ENCODE data around the gene DRGX.

DRGX gene

DNA sequence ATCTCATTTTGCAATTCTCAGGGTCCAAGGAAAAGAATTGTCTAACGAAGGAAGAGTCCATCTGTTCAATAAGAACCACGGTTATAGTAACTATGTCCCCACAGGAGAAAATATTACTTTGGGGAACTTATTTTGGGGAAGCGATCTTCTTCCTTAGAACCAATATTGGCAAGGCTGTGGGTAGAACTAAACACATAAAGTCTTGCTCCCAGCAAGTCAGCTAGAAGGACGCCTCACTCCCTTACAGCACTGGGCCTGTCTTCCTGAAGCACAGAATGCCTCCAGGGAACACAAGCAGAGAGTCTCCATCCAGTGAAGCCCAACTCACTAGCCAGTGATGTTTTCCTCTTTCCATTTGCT, 66.8 kb downstream of the DRGX start:
- H3K4me3 ChIP-seq (replicated peaks; ENCODE audit: low read depth, low read length), result no peak overlapping the region
- TF ChIP-seq, protein P1, sequence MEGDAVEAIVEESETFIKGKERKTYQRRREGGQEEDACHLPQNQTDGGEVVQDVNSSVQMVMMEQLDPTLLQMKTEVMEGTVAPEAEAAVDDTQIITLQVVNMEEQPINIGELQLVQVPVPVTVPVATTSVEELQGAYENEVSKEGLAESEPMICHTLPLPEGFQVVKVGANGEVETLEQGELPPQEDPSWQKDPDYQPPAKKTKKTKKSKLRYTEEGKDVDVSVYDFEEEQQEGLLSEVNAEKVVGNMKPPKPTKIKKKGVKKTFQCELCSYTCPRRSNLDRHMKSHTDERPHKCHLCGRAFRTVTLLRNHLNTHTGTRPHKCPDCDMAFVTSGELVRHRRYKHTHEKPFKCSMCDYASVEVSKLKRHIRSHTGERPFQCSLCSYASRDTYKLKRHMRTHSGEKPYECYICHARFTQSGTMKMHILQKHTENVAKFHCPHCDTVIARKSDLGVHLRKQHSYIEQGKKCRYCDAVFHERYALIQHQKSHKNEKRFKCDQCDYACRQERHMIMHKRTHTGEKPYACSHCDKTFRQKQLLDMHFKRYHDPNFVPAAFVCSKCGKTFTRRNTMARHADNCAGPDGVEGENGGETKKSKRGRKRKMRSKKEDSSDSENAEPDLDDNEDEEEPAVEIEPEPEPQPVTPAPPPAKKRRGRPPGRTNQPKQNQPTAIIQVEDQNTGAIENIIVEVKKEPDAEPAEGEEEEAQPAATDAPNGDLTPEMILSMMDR (IDR thresholded peaks at IDR 0.05; ENCODE audit: low read length, missing control alignments), result no peak
- no peak for DNase-seq (ENCODE audit: low read depth)

DNA sequence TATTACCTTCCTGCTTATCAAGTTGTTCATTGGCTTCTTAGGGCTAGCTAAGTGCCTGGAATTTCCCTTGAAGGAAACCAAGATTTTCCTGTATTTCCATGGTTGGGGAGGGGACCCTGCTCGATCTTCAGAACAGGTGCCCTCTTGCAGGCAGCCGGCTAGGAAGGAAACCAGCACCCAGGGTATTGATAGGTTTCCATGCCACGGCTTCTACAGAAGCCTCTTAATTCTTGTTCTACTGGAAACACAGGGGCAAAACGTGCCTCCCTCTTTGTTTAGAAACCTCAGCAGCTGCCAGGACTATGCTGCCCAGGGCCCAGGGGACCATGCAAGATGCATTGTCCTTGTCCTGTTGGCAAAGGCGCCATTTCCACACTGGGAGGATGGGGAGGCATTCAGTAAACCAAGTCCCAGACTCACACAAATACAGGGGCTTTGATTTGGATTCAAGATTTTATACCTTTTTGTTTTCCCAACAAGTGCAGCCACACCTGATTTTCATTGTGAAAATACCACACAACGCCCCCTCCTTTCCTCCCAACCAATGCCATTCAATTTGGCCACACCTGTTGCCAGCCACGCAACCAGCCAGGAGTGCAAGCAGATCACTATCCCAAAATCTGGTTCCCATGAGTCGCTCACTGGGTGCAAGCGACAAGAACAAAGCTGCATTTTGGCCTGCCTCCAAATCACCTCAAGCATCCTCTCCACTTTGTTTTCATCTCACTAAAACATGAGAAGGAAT, 67.3 kb downstream of the DRGX start:
- TF ChIP-seq, protein P1 (IDR thresholded peaks at IDR 0.05; ENCODE audit: low read length, missing control alignments), result no peak
- no peak for DNase-seq (ENCODE audit: low read depth)
- H3K4me3 ChIP-seq (replicated peaks; ENCODE audit: low read depth, low read length), result no peak overlapping the region

DNA sequence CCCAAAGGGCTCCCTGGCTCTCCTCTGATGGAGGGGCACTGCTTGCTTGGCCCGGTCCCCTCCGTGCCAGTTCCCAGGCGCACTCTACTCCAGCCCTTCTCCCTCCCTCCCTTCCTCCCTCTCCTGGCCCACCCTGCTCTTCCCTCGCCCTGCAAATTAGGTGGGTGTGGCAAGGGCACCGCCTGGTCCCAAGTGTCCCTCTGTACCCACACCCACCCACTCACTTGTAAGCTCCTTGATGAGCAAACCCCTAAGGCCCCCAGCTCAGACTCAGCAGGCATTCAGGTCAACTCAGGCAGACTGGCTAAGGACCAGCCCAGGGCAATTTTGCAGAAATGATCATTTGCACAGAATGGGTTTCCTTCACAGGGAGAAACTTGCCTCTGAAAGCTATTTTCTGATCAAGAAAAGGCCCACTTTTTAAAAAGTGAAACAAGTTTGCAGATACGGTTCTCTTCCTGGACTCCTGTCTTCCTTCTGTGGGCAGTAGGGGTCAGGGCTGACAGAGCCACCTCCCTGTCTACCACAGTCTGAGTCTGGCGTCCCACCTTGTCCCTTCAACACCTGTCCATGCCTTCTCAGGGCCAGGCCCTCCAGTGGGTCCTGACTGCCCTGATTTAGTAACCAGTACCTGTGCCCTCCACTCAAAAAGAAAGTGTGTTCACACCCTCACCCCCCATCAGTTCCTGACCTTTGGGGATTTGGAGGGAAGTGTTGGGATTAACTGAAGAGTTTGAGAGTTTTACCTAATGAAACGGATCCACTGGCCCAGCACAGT, 68.7 kb downstream of the DRGX start:
- no peak overlapping the region for H3K4me3 ChIP-seq (replicated peaks; ENCODE audit: low read depth, low read length)
- TF ChIP-seq, protein P1 (IDR thresholded peaks at IDR 0.05; ENCODE audit: low read length, missing control alignments), result no peak
- DNase-seq (ENCODE audit: low read depth), result no peak

DNA sequence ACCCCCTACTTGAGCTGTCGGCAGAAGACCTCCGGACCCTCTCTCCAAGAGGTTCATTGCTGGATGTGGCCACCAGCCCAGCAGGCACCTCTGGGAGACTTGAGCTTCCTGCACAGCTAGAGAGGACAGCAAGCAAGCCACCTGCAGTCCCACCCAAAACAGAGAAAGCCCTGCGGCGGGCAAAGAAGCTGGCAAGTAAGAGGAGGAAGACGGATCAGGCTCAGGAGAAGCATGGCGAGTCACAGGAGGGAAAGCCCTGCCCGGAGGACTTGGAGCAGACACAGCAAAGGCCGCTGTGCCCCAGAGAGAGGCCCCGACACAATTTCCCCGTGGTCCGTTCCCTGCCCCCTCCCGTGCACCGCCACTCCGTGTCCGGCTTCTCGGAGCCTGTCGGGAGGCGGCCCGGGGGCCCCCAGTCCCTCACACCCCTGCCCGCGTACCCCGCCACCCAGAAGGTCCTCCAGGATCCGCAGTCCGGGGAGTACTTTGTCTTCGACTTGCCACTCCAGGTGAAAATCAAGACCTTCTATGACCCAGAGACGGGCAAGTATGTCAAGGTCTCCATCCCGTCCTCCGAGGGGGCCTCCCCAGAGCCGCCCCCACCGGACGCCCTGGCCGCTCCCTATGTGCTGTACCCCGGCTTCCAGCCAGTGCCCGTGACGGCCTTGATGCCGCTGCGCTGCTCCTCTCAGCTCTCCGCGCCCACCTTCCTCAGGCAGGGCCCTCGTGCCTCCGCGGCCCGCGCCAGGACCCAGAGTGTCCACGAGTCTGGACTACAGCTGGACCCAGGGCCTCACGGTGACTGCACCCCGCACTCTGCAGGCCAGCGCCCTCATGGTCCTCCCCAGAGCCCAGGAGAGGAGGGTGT, 69.7 kb downstream of the DRGX start:
- DNase-seq (ENCODE audit: low read depth), result no peak
- H3K4me3 ChIP-seq (replicated peaks; ENCODE audit: low read depth, low read length), result no peak overlapping the region
- TF ChIP-seq, protein P1 (IDR thresholded peaks at IDR 0.05; ENCODE audit: low read length, missing control alignments), result no peak

DNA sequence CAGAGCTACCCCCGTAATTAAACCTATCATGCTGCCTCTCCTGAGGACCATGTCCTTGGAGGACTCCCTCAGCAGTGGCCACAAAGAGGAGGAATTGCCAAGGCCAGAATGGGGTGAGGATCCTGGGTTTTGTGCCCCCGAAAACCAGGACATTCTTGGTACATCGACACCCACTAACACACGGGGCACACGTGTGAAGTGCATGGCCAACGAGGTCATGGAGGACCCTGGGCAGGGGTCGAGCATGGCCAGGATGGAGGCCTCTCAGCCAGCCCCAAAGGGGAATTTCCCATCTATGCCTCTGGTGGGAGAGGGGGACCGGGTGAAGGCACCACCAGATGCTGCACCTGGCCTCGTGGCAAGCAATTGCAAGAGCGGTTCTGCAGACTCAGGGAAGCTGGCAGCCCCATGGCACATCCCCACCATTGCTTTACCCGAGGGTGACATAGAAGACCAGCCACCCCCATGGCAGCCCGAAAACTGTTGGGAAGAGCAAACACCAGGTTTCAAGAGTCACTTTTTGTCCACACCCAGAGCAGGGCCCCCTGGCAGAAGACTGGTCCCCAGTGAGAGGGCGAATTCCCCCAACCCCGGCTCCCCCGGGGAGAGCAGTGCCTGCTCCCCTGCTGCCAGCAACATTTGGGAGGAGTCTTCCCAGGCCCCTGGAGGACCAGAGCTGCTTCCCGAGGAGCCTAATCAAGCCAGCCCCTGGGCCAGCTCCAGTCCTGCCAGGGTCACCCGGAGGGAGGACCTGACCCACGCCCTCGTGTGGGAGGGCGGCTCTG, 70.6 kb downstream of the DRGX start:
- DNase-seq (ENCODE audit: low read depth), result no peak
- no peak overlapping the region for H3K4me3 ChIP-seq (replicated peaks; ENCODE audit: low read depth, low read length)
- TF ChIP-seq, protein P1 (IDR thresholded peaks at IDR 0.05; ENCODE audit: low read length, missing control alignments), result no peak

DNA sequence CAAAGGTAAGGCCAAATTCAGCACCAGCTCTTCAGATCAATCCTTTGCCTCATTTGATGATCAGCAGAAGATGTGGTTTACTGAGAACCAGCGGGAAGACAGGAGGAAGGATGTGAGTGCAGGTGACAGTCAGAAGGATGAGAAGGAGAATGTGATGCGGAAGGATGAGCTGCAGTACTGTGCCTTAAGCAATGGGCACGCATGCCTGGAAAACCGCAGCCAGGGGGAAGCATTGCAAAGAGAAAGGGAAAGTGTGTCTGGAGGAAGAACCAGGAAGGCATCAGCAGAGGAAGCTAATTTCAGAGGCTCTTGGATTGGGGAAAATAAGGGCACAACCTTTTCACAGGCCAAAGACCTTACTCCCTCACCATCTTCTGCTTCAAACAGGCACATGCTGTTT, 71.2 kb downstream of the DRGX start:
- DNase-seq (ENCODE audit: low read depth), result no peak
- TF ChIP-seq, protein P1 (IDR thresholded peaks at IDR 0.05; ENCODE audit: low read length, missing control alignments), result no peak
- no peak overlapping the region for H3K4me3 ChIP-seq (replicated peaks; ENCODE audit: low read depth, low read length)
